SU-DHL-6 (cell line): Measurements from ENCODE around the gene PTGER1.

Experiments
- CTCF ChIP-seq: fragments of 200-600 bp; sonication (generic); IDR thresholded peaks from one replicate; pipeline ENCODE4 v1.5.1; 2017; ENCODE audit warnings: antibody characterized with exemption, mild to moderate bottlenecking, low read length, moderate library complexity; ENCODE audit not compliant: insufficient read depth, poor library complexity, severe bottlenecking
- EZH2phosphoT487 ChIP-seq: fragments of 200-600 bp; sonication (generic), shearing (Covaris generic); conservative IDR thresholded peaks from 2 replicates; pipeline ENCODE4 v1.6.1; 2018; ENCODE audit warnings: mild to moderate bottlenecking, antibody characterized with exemption, low read length, moderate library complexity, mixed read lengths

- TF ChIP-seq CTCF (no peak), EZH2phosphoT487 (no peak)
Measured at GRCh38 chr19:14434543-14435319, 40.4 kb downstream of the PTGER1 start.
